HFFc6 (cell line): ENCODE measurements around the gene C8G. TPM values are rescaled to one million over a fixed set of nuclear protein-coding genes. Genes with fewer than 3 reads are reported as not detected.

Source experiments
- DNase-seq: peaks from one replicate; pipeline ENCODE4 v3.0.0-alpha.2; 2018
- H3K27ac Mint-ChIP-seq: 2 replicates; pipeline ENCODE4 v1.8.0; 2020; ENCODE audit warnings: mild to moderate bottlenecking, mixed read lengths
- H3K27me3 Mint-ChIP-seq: 2 replicates; pipeline ENCODE4 v1.8.0; 2021; ENCODE audit warnings: mild to moderate bottlenecking, moderate library complexity, mixed read lengths; ENCODE audit not compliant: insufficient read depth
- H3K36me3 Mint-ChIP-seq: 2 replicates; pipeline ENCODE4 v1.8.0; 2021; ENCODE audit warnings: low read depth, mixed read lengths
- H3K4me1 Mint-ChIP-seq: 2 replicates; pipeline ENCODE4 v1.8.0; 2020; ENCODE audit warnings: low read depth, mixed read lengths
- H3K4me3 Mint-ChIP-seq: 2 replicates; pipeline ENCODE4 v1.8.0; 2020; ENCODE audit warnings: mild to moderate bottlenecking, moderate library complexity, mixed read lengths
- H3K9me3 Mint-ChIP-seq: 2 replicates; pipeline ENCODE4 v1.8.0; 2020; ENCODE audit warnings: mild to moderate bottlenecking, mixed read lengths
- long read RNA-seq: library from polyadenylated mRNA; unstranded; transcript quantifications from one replicate; pipeline ENCODE4 v2.0.0, GENCODE V29; 2019
- total RNA-seq, 6 experiments: library from RNA; stranded (reverse); fragmentation: NEBNext Ultra II Directional; extraction: Animal tissue kit (Norgen Biotek cat#: 25700); gene quantifications; 2 replicates in 1 of 6; 3 replicates in 5 of 6; pipeline ENCODE4 v1.2.3, GENCODE V29; 2021
- TF ChIP-seq, protein P1 (sequence below): fragments of 200-600 bp; sonication (generic); IDR thresholded peaks from 2 replicates; pipeline ENCODE4 v1.5.0; 2021; ENCODE audit warnings: antibody characterized with exemption, mild to moderate bottlenecking

Gene C8G
- 1 to 10 TPM in 3 of 6 experiments, under 1 TPM in 3; 0.51 to 1.8 (median 0.97) TPM for total RNA-seq
- long read RNA-seq, partial matches to known transcripts: 0 of 1 reads
- long read RNA-seq, other reads (novel, unspliced or antisense): 1 of 1 reads

DNA sequence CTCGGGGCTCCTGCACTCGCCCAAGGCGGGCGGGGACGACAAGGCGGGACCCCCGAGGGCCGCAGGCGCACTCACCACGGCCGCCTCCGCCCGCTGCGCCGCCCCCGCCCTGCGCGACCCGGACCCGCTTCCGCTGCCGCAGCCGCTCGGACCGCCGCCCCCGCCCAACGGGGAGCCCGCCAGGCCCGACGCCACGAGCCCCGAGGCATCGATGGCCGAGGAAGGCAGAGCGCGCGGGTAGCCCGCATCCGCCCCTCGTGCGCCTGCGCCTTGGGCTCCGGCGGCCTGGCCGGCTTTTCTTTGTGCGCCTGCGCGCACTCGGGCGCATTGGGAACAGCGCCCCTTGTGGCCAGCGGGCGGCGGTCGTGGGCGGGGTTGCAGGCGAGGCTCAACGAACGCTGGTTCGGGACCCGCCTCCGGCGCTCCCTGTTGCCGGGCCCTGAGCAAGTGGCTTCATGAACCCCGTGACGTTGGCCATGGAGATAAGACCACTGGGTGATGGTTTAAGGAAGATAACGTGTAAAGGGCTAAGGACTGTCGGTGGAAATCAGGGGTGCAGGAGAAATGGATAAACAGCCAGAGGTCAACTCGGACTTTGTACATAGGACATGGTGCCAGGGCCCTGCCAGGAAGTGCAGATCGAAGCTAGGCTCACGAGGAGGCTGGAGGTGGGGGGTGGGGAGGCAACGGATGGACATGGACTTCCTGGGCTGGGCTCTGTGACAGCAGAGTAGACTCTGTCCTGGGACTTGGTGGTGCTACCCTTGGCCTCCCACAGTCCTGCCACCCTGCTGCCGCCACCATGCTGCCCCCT lies at the start of gene C8G, which contains the start of gene FBXW5:
Gene C8G (plus strand): TSS at position 725 of the 814 bp plus-strand sequence. CDS start 78 bp downstream, at position 803.
Gene FBXW5 (minus strand): TSS at position 220 of the 814 bp plus-strand sequence. CDS start 655 bp downstream, outside the sequence.
- TF ChIP-seq, protein P1, sequence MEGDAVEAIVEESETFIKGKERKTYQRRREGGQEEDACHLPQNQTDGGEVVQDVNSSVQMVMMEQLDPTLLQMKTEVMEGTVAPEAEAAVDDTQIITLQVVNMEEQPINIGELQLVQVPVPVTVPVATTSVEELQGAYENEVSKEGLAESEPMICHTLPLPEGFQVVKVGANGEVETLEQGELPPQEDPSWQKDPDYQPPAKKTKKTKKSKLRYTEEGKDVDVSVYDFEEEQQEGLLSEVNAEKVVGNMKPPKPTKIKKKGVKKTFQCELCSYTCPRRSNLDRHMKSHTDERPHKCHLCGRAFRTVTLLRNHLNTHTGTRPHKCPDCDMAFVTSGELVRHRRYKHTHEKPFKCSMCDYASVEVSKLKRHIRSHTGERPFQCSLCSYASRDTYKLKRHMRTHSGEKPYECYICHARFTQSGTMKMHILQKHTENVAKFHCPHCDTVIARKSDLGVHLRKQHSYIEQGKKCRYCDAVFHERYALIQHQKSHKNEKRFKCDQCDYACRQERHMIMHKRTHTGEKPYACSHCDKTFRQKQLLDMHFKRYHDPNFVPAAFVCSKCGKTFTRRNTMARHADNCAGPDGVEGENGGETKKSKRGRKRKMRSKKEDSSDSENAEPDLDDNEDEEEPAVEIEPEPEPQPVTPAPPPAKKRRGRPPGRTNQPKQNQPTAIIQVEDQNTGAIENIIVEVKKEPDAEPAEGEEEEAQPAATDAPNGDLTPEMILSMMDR: peak; percentile 98

DNA sequence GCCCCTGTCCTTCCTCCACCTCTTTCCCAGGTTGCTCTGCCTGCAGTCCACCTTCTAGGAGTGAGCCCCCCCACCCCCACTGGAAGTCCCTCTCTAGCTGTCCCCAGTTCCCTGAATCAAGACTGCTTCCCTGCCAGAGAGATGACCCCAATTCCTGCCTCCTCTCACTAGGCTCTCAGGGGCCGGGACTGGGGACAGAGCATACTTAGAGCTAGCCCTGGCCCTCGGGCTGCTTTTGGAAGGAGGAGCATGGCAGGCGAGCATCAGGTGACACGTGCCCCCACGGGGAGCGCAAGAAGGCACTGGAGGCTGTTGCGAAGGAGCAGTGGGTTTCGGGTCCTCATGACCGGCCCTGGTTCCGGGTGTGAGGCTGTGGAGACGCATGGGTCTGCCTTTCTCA lies 49.0 kb upstream of the C8G start:
- peaks cover 19% of the 10 kb centered on the region for H3K36me3 Mint-ChIP-seq
- no peak overlapping the region for H3K27ac Mint-ChIP-seq
- H3K9me3 Mint-ChIP-seq: no peaks in the 10 kb centered on the region
- H3K4me1 Mint-ChIP-seq: peaks cover 7% of the 10 kb centered on the region
- TF ChIP-seq, protein P1: no peak
- no peak for DNase-seq
- no peak overlapping the region for H3K4me3 Mint-ChIP-seq
- no peaks in the 10 kb centered on the region for H3K27me3 Mint-ChIP-seq

More for the DNA sequence above, at the start of gene C8G, which contains the start of gene FBXW5:
- peaks cover 10% of the 10 kb centered on the region for H3K4me1 Mint-ChIP-seq
- no peaks in the 10 kb centered on the region for H3K9me3 Mint-ChIP-seq
- H3K27me3 Mint-ChIP-seq: peaks cover 2% of the 10 kb centered on the region; the same call in 1 of the 2 replicates
- H3K27ac Mint-ChIP-seq: peak within 1 kb of the TSS; percentile 73
- peak within 1 kb of the TSS; percentile 82 for H3K4me3 Mint-ChIP-seq
- DNase-seq: peak; percentile 87
- H3K36me3 Mint-ChIP-seq: no peaks in the 10 kb centered on the region; the same call in 1 of the 2 replicates

DNA sequence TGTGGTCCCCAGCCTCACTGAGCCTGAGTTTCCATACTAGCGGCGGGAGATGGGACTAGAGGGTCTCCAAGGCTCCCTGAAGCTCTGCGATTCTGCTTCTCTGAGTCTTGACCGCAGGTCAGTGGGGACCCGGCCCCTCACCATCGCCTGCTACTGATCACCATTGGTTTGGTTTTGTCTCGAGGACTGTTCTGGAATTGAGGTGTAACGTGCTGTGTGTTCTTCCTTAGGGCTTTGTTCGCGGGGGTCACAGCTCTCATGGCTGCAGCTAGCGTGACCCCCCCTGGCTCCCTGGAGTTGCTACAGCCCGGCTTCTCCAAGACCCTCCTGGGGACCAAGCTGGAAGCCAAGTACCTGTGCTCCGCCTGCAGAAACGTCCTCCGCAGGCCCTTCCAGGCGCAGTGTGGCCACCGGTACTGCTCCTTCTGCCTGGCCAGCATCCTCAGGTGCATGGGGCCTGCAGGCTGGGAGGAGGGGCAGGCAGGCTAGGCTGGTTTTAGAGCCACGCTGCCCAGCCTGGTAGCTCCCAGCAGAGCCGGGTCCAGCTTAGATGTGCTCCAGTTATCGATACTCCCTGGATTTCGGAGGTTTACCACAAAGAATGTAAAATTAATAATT lies 46.5 kb upstream of the C8G start:
- Mint-ChIP-seq H3K4me3 (no peak overlapping the region), H3K9me3 (no peaks in the 10 kb centered on the region), H3K4me1 (peaks cover 17% of the 10 kb centered on the region), H3K27me3 (no peaks in the 10 kb centered on the region), H3K36me3 (peaks cover 19% of the 10 kb centered on the region), H3K27ac (no peak overlapping the region)
- no peak for DNase-seq
- TF ChIP-seq, protein P1: no peak

DNA sequence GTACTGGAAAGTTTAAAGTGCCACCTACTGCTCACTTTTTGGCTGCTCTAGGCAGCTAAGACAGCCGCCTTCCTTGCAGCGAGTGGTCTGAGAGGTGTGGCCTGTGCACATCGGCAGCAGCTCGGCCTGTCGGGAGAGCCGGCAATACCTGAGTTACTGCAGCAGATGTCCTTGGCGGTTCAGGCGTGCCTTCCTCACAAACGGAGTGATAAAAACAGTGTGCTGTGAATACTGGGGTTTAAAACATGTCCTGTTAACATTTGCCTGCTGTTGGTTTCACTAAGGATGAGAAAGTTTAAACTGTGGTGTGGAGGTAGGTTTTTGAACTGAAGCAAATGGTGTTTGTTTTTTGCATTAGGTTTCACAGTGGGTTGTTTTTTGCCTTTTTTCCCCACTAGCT lies 45.8 kb upstream of the C8G start:
- no peaks in the 10 kb centered on the region for H3K9me3 Mint-ChIP-seq
- peaks cover 18% of the 10 kb centered on the region for H3K36me3 Mint-ChIP-seq
- H3K27ac Mint-ChIP-seq: no peak overlapping the region
- no peaks in the 10 kb centered on the region for H3K27me3 Mint-ChIP-seq
- TF ChIP-seq, protein P1: no peak
- no peak overlapping the region for H3K4me3 Mint-ChIP-seq
- no peak for DNase-seq
- H3K4me1 Mint-ChIP-seq: peaks cover 17% of the 10 kb centered on the region

DNA sequence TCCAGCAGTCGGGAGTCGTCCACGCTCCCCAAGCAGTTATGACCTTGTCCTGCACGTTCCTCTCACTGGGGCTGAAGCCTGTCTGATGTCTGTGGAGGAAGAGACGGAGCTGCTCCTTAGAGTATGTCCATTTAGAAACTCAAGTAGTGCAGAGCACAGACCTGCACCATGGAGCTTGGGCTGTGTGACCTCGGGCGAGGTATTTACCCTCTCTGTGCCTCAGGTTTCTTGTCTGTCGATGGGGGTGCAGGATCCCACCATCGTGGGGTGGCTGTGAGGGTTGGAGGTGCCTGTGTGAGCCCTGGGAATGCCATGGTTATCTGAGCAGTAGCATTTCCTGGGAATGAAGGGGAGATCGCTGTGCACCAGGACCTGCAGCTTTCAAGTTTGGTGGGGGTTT lies 44.5 kb upstream of the C8G start:
- TF ChIP-seq, protein P1: no peak
- no peak for DNase-seq
- H3K27me3 Mint-ChIP-seq: no peaks in the 10 kb centered on the region

More for the DNA sequence above, 44.5 kb upstream of the C8G start:
- H3K4me3 Mint-ChIP-seq: no peak overlapping the region
- peaks cover 17% of the 10 kb centered on the region for H3K36me3 Mint-ChIP-seq
- H3K9me3 Mint-ChIP-seq: no peaks in the 10 kb centered on the region
- H3K27ac Mint-ChIP-seq: no peak overlapping the region
- H3K4me1 Mint-ChIP-seq: peaks cover 17% of the 10 kb centered on the region
